GM23338 (cell line): Measurements from ENCODE around the gene PHKA2. TPM values are rescaled to one million over a fixed set of nuclear protein-coding genes. Genes with fewer than 3 reads are reported as not detected.

Experiments used
- ATAC-seq: fragments of 200-7000 bp; cut with Tn5 transposase; 3 replicates; pipeline ENCODE4 v1.9.1; 2020
- DNase-seq: peaks from one replicate; pipeline ENCODE4 v3.0.0-alpha.2; 2015; ENCODE audit warnings: low spot score
- H2AFZ ChIP-seq: fragments of 200-600 bp; sonication (generic); 2 replicates; pipeline ENCODE4 v1.8.0; 2016; ENCODE audit warnings: antibody characterized with exemption, mild to moderate bottlenecking, moderate library complexity
- H3F3A ChIP-seq: fragments of 200-600 bp; sonication (generic); replicated peaks from 2 replicates; pipeline ENCODE4 v1.8.0; 2017; ENCODE audit warnings: antibody characterized with exemption, mixed run types, low read depth
- H3K27ac ChIP-seq: fragments of 200-600 bp; sonication (generic); 2 replicates; pipeline ENCODE4 v1.6.1; 2016; ENCODE audit warnings: low read depth
- H3K27me3 ChIP-seq: fragments of 200-600 bp; sonication (generic); 2 replicates; pipeline ENCODE4 v1.8.0; 2016; ENCODE audit warnings: mild to moderate bottlenecking, mixed run types, moderate library complexity; ENCODE audit not compliant: insufficient read depth
- H3K36me3 ChIP-seq: fragments of 200-600 bp; sonication (generic); 2 replicates; pipeline ENCODE4 v1.8.0; 2016; ENCODE audit warnings: mild to moderate bottlenecking; ENCODE audit not compliant: insufficient read depth
- H3K4me1 ChIP-seq: fragments of 200-600 bp; sonication (generic); 2 replicates; pipeline ENCODE4 v1.8.0; 2016; ENCODE audit warnings: mild to moderate bottlenecking, moderate library complexity; ENCODE audit not compliant: insufficient read depth
- H3K4me2 ChIP-seq: fragments of 200-600 bp; sonication (generic); 2 replicates; pipeline ENCODE4 v1.7.1; 2017; ENCODE audit warnings: mixed run types
- H3K4me3 ChIP-seq: fragments of 200-600 bp; sonication (generic); 2 replicates; pipeline ENCODE4 v1.6.1; 2016; ENCODE audit warnings: mixed run types
- H3K79me2 ChIP-seq: fragments of 200-600 bp; sonication (generic); replicated peaks from 2 replicates; pipeline ENCODE4 v1.8.0; 2017; ENCODE audit warnings: mild to moderate bottlenecking; ENCODE audit not compliant: insufficient read depth
- H3K9me2 ChIP-seq: fragments of 200-600 bp; sonication (generic); 2 replicates; pipeline ENCODE4 v1.8.0; 2017; ENCODE audit not compliant: insufficient read depth
- H4K20me1 ChIP-seq: fragments of 200-600 bp; sonication (generic); replicated peaks from 2 replicates; pipeline ENCODE4 v1.8.0; 2017; ENCODE audit warnings: mild to moderate bottlenecking; ENCODE audit not compliant: insufficient read depth
- H3K27ac Mint-ChIP-seq: 2 replicates; pipeline ENCODE4 v1.8.0; 2020; ENCODE audit warnings: inconsistent platforms, mild to moderate bottlenecking, moderate library complexity, mixed read lengths
- H3K27me3 Mint-ChIP-seq: 3 replicates; pipeline ENCODE4 v1.8.0; 2022; ENCODE audit warnings: low read depth, mild to moderate bottlenecking, moderate library complexity, mixed read lengths, inconsistent platforms; ENCODE audit not compliant: insufficient read depth, poor library complexity
- H3K36me3 Mint-ChIP-seq: 3 replicates; pipeline ENCODE4 v1.8.0; 2021; ENCODE audit warnings: low read depth, mild to moderate bottlenecking, inconsistent platforms, moderate library complexity, mixed read lengths
- H3K4me1 Mint-ChIP-seq: 3 replicates; pipeline ENCODE4 v1.8.0; 2020; ENCODE audit warnings: mild to moderate bottlenecking, inconsistent platforms, mixed read lengths
- H3K4me3 Mint-ChIP-seq: 3 replicates; pipeline ENCODE4 v1.8.0; 2021; ENCODE audit warnings: moderate library complexity, mild to moderate bottlenecking, inconsistent platforms, mixed read lengths
- H3K9me3 Mint-ChIP-seq: 3 replicates; pipeline ENCODE4 v1.8.0; 2020; ENCODE audit warnings: moderate library complexity, mild to moderate bottlenecking, inconsistent platforms, mixed read lengths
- CREB1 ChIP-seq: fragments of 250-450 bp; sonication (Bioruptor Pico); IDR thresholded peaks from 2 replicates; pipeline ENCODE4 v1.5.0; 2020; ENCODE audit warnings: low read depth, mild to moderate bottlenecking, moderate library complexity
- CTCF ChIP-seq, 2 experiments: fragments of 200-600 bp in 1 of 2; sonication (generic) in 1 of 2; conservative IDR thresholded peaks; 2 replicates each; pipeline versions ENCODE4 v1.5.1 to v1.6.1; 2016 to 2017; ENCODE audit warnings: antibody characterized with exemption in 2 of 2, low read depth in 2 of 2, mild to moderate bottlenecking in 2 of 2, moderate library complexity in 1 of 2
- ETS1 ChIP-seq: IDR thresholded peaks from 2 replicates; pipeline ENCODE4 v1.6.1; 2016; ENCODE audit warnings: antibody characterized with exemption
- EZH2phosphoT487 ChIP-seq: fragments of 200-600 bp; sonication (generic); IDR thresholded peaks from one replicate; pipeline ENCODE4 v1.8.1; 2018; ENCODE audit warnings: antibody characterized with exemption; ENCODE audit not compliant: unreplicated experiment
- JUNB ChIP-seq: IDR thresholded peaks from one replicate; pipeline ENCODE4 v1.6.1; 2016; ENCODE audit warnings: antibody characterized with exemption; ENCODE audit not compliant: unreplicated experiment
- POLR2AphosphoS5 ChIP-seq: IDR thresholded peaks from 2 replicates; pipeline ENCODE4 v1.6.1; 2016; ENCODE audit warnings: antibody characterized with exemption, low read depth
- STAT1 ChIP-seq: IDR thresholded peaks from one replicate; pipeline ENCODE4 v1.6.1; 2016; ENCODE audit warnings: antibody characterized with exemption; ENCODE audit not compliant: unreplicated experiment
- ZNF114 ChIP-seq: fragments of 250-450 bp; sonication (Bioruptor Pico); IDR thresholded peaks from 2 replicates; pipeline ENCODE4 v1.5.0; 2020; ENCODE audit warnings: mild to moderate bottlenecking, moderate library complexity
- polyA plus RNA-seq: library from polyadenylated mRNA; unstranded; fragments of >200 nt; fragmentation: Nextera tagmentation; extraction: Ambion mirVana; gene quantifications from 2 replicates; pipeline ENCODE4 v1.2.1, GENCODE V29; 2016
- total RNA-seq: library from RNA; depleted of rRNA; stranded (reverse); fragments of >200 nt; shearing (Covaris generic); gene quantifications from 2 replicates; pipeline ENCODE4 v1.2.3, GENCODE V29; 2014
- TF ChIP-seq, protein P1 (sequence below): IDR thresholded peaks from one replicate; pipeline ENCODE4 v1.6.1; 2018; ENCODE audit warnings: antibody characterized with exemption; ENCODE audit not compliant: unreplicated experiment

PHKA2 gene
- total and polyA plus RNA-seq, 2 experiments from 2014 or later = 8.0 to 23.9 TPM

DNA sequence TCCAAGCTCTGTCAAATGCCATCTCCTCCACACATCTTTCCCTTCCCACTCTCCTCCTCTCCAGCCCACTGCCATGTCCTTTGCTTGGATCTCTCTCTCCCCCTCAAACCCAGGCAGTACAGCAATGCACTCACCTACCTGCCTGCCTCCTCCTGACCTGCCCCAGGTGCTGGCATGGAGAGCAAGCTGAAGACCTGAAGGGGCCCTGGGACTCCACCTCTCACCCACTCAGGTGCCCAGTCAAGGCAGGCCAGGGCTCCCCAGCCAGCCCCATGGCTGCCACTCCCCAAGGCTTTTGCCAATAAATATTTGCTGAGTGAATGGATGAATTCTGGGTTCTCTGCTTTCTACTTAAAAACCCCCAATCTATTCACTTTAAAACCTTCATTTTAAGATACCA is 12.6 kb upstream of the PHKA2 start (continued):
- TF ChIP-seq, protein P1, sequence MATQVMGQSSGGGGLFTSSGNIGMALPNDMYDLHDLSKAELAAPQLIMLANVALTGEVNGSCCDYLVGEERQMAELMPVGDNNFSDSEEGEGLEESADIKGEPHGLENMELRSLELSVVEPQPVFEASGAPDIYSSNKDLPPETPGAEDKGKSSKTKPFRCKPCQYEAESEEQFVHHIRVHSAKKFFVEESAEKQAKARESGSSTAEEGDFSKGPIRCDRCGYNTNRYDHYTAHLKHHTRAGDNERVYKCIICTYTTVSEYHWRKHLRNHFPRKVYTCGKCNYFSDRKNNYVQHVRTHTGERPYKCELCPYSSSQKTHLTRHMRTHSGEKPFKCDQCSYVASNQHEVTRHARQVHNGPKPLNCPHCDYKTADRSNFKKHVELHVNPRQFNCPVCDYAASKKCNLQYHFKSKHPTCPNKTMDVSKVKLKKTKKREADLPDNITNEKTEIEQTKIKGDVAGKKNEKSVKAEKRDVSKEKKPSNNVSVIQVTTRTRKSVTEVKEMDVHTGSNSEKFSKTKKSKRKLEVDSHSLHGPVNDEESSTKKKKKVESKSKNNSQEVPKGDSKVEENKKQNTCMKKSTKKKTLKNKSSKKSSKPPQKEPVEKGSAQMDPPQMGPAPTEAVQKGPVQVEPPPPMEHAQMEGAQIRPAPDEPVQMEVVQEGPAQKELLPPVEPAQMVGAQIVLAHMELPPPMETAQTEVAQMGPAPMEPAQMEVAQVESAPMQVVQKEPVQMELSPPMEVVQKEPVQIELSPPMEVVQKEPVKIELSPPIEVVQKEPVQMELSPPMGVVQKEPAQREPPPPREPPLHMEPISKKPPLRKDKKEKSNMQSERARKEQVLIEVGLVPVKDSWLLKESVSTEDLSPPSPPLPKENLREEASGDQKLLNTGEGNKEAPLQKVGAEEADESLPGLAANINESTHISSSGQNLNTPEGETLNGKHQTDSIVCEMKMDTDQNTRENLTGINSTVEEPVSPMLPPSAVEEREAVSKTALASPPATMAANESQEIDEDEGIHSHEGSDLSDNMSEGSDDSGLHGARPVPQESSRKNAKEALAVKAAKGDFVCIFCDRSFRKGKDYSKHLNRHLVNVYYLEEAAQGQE = no peak
- TF ChIP-seq EZH2phosphoT487 (no peak), ZNF114 (no peak)

GRCh38 chrX:18995221-18995620 is 11.3 kb upstream of the PHKA2 start:
- Mint-ChIP-seq H3K9me3 (no peaks in the 10 kb centered on the region), H3K27ac (no peak overlapping the region), H3K4me1 (peaks cover 23% of the 10 kb centered on the region), H3K36me3 (no peaks in the 10 kb centered on the region), H3K4me3 (no peak overlapping the region), H3K27me3 (no peaks in the 10 kb centered on the region)
- TF ChIP-seq STAT1 (no peak), CTCF (conservative IDR thresholded peaks at IDR 0.05; ENCODE audit: low read depth in 2 of 2) (no peak), JUNB (no peak), ETS1 (no peak), EZH2phosphoT487 (no peak), CREB1 (no peak), POLR2AphosphoS5 (no peak)
- Histone ChIP-seq H3F3A (no peaks in the 10 kb centered on the region), H3K27me3 (no peaks in the 10 kb centered on the region), H3K27ac (no peak overlapping the region), H3K4me2 (no peak overlapping the region), H3K79me2 (no peaks in the 10 kb centered on the region), H2AFZ (no peak overlapping the region), H3K36me3 (no peaks in the 10 kb centered on the region), H4K20me1 (no peaks in the 10 kb centered on the region), H3K4me1 (peaks cover 32% of the 10 kb centered on the region; the same call in 1 of the 2 replicates), H3K4me3 (no peak overlapping the region), H3K9me2 (no peaks in the 10 kb centered on the region)
- no peak for DNase-seq
- no peak for ATAC-seq
